LNCAP (cell line): ENCODE data around the gene RNLS.

Experiments
- TF ChIP-seq, protein P1 (sequence below): fragments of 450-650 bp; IDR thresholded peaks from 2 replicates; pipeline ENCODE4 v1.5.1; 2017; ENCODE audit warnings: mild to moderate bottlenecking

Gene RNLS

GRCh38 chr10:88232029-88232895 lies 350.9 kb downstream of the RNLS start:
- TF ChIP-seq, protein P1, sequence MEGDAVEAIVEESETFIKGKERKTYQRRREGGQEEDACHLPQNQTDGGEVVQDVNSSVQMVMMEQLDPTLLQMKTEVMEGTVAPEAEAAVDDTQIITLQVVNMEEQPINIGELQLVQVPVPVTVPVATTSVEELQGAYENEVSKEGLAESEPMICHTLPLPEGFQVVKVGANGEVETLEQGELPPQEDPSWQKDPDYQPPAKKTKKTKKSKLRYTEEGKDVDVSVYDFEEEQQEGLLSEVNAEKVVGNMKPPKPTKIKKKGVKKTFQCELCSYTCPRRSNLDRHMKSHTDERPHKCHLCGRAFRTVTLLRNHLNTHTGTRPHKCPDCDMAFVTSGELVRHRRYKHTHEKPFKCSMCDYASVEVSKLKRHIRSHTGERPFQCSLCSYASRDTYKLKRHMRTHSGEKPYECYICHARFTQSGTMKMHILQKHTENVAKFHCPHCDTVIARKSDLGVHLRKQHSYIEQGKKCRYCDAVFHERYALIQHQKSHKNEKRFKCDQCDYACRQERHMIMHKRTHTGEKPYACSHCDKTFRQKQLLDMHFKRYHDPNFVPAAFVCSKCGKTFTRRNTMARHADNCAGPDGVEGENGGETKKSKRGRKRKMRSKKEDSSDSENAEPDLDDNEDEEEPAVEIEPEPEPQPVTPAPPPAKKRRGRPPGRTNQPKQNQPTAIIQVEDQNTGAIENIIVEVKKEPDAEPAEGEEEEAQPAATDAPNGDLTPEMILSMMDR: no peak

GRCh38 chr10:88230251-88230650 lies 352.9 kb downstream of the RNLS start:
- TF ChIP-seq, protein P1: no peak

GRCh38 chr10:88228130-88228529 lies 355.0 kb downstream of the RNLS start:
- TF ChIP-seq, protein P1: no peak

DNA sequence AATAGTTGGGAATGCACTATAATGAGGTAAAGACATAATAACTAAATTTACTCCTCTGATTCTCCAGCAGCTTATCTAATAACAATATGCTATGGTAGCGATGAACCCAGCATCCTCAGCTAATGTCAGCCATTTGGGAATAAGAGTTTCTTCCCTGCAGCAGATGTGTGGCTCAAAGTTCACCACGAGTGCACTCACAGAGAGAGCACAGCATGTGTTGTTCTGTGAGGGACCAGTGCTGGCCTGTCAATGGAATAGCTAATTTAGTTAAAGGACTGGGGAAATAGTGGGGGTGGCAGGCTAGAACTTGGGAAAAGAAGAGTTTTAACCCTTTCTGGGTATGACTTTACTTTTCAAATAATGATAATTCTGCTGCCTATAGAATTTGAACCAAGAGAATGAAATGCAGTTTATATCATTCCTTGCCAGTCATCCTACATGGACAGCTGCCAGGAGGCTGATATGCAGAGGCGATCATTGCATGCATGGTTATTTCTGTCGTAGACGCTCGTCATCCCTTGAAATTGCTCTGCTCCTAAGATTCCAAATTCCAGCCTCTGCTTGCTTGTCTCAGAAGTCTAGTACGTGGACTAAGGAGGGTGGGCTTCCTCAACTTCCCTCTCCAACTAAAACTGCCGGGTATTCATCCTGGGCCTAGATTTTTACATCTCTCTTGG lies 355.6 kb downstream of the RNLS start:
- TF ChIP-seq, protein P1: no peak

DNA sequence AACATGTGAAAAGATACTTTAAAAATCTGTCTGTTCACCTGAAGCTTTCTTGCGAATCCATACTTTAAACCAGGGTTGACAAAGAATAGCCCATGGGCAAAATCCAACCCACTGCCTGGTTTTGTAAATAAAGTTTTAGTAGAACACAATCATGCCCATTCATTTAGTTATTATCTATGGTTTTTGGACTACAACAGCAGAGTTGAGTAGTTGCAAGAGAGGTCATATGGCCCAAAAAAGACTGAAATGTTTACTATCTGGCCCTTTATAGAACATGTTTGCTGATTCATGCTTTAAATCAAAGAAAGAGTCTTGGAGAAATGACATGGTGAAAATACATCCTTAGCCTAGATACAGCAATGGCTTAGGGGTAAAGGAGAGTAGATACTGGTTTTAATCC lies 356.2 kb downstream of the RNLS start:
- TF ChIP-seq, protein P1: no peak

DNA sequence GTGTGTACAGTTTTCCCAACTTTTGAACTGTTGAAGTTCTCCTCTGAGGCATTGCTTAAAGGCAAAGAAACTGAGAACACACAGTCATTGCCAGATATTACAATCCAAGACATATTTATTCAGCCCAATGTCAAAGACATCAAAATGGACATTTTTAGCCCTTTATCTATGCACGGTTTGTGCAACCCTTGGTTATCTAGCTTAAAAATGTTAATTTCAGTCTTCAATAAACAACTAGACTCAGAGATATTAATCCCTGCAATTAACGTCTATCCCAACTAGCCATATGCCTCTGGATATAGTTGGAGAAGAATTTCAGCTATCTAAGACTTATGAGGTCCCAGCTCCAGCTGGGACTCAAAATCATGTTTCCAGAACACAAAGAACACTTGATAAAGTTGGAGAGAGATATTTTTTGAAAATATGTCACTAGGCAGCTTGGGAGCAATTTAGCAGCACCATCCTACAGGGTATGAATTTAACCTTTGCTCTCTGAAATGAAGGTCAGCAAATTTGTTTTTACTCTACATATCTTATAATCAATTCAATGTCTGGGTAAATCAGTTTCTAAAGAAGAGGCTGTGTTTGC lies 357.0 kb downstream of the RNLS start:
- TF ChIP-seq, protein P1: no peak
